ENCODE results near the gene ECEL1.
A peak's percentile ranks its signal among the peaks of the same experiment; 100 is the strongest.
"Not testable (repeated sequence)": the region's sequence is repeated elsewhere in the genome, so short reads cannot be mapped to it uniquely, and the experiment has no call there.

Gene ECEL1

GRCh38 chr2:232440220-232441018 is 47.2 kb downstream of the ECEL1 start:
- peak; percentile 91 for DNase-seq

- DNase-seq, result no peak
Observed at GRCh38 chr2:232439758-232440135, 47.9 kb downstream of the ECEL1 start.

- DNase-seq, result peak; percentile 56
Observed at GRCh38 chr2:232438951-232439757, 48.5 kb downstream of the ECEL1 start.

GRCh38 chr2:232438091-232438490 is 49.5 kb downstream of the ECEL1 start:
- DNase-seq, result no peak

- no peak for DNase-seq
Observed at GRCh38 chr2:232437195-232437571, 50.5 kb downstream of the ECEL1 start.

- no peak for DNase-seq
Observed at GRCh38 chr2:232436381-232437194, 51.0 kb downstream of the ECEL1 start.

GRCh38 chr2:232435805-232436204 is 51.8 kb downstream of the ECEL1 start:
- DNase-seq, result no peak

- no peak for DNase-seq
Observed at GRCh38 chr2:232435375-232435648, 52.3 kb downstream of the ECEL1 start.

GRCh38 chr2:232434563-232435374 is 52.9 kb downstream of the ECEL1 start:
- no peak for DNase-seq

GRCh38 chr2:232434091-232434490 is 53.5 kb downstream of the ECEL1 start:
- no peak for DNase-seq

- not testable (repeated sequence) for DNase-seq
Observed at GRCh38 chr2:232433622-232434021, 54.0 kb downstream of the ECEL1 start.

GRCh38 chr2:232432598-232433184 is 54.9 kb downstream of the ECEL1 start:
- DNase-seq, result no peak

GRCh38 chr2:232431705-232432590 is 55.7 kb downstream of the ECEL1 start:
- no peak for DNase-seq
